HepG2 (cell line): ENCODE results near the gene TRPV2. TPM values are rescaled to one million over a fixed set of nuclear protein-coding genes. Genes with fewer than 3 reads are reported as not detected.

Source experiments
- CBX2 ChIP-seq, 2 experiments: fragments of 200-600 bp in 1 of 2; sonication (generic); formaldehyde crosslinking in 1 of 2; IDR thresholded peaks; 2 replicates each; pipeline versions ENCODE4 v1.7.0 to v1.8.1; 2018 to 2022; ENCODE audit warnings: low read depth in 2 of 2, low read length in 1 of 2, mild to moderate bottlenecking in 1 of 2, missing genetic modification reagents in 1 of 2
- GLI4 ChIP-seq: sonication (generic); formaldehyde crosslinking; IDR thresholded peaks from 2 replicates; pipeline ENCODE4 v1.5.1; 2020; ENCODE audit warnings: missing genetic modification reagents, mild to moderate bottlenecking, moderate library complexity, borderline replicate concordance
- HDAC6 ChIP-seq: fragments of 200-600 bp; sonication (generic); IDR thresholded peaks from 2 replicates; pipeline ENCODE4 v1.7.0; 2017; ENCODE audit warnings: mild to moderate bottlenecking, antibody characterized with exemption, low read length, low read depth
- TEF ChIP-seq: sonication (generic); formaldehyde crosslinking; IDR thresholded peaks from 2 replicates; pipeline ENCODE4 v1.5.0; 2020; ENCODE audit warnings: missing genetic modification reagents
- ZNF674 ChIP-seq: sonication (generic); formaldehyde crosslinking; IDR thresholded peaks from 2 replicates; pipeline ENCODE4 v1.5.0; 2020; ENCODE audit warnings: low read depth, mild to moderate bottlenecking, missing genetic modification reagents
- ZNF720 ChIP-seq: sonication (generic); formaldehyde crosslinking; IDR thresholded peaks from 2 replicates; pipeline ENCODE4 v1.4.0; 2020; ENCODE audit warnings: missing genetic modification reagents
- ZNF770 ChIP-seq: sonication (generic); formaldehyde crosslinking; IDR thresholded peaks from 2 replicates; pipeline ENCODE4 v1.5.0; 2020; ENCODE audit warnings: mild to moderate bottlenecking, missing genetic modification reagents
- ZSCAN25 ChIP-seq: sonication (generic); formaldehyde crosslinking; IDR thresholded peaks from 2 replicates; pipeline ENCODE4 v1.8.0; 2022; ENCODE audit warnings: mild to moderate bottlenecking, missing genetic modification reagents
- polyA plus RNA-seq, 8 experiments: library from polyadenylated mRNA; depleted of rRNA in 3 of 8; stranded (reverse) in 7 of 8; unstranded in 1 of 8; fragments of >200 nt; fragmentation: Illumina TruSeq in 4 of 8; extraction: Trizol in 4 of 8; gene quantifications; 2 replicates each; pipeline versions ENCODE4 v1.2.1 to v1.2.3, GENCODE V29; 2011 to 2016; ENCODE audit warnings: low read depth in 4 of 8, missing spikeins in 1 of 8, mixed read lengths in 1 of 8; ENCODE audit not compliant: insufficient read depth in 1 of 8
- total RNA-seq, 5 experiments: library from RNA; depleted of rRNA; stranded (reverse); fragments of >200 nt; fragmentation: Illumina TruSeq; extraction: Trizol; gene quantifications; 2 replicates each; pipeline ENCODE4 v1.2.3, GENCODE V29; 2016; ENCODE audit warnings: low read depth in 1 of 5
- TF ChIP-seq, protein P1 (sequence below): sonication (generic); formaldehyde crosslinking; IDR thresholded peaks from 2 replicates; pipeline ENCODE4 v1.9.0; 2021; ENCODE audit warnings: missing genetic modification reagents, borderline replicate concordance

TRPV2 gene
- total and polyA plus RNA-seq, 2 of the 13 experiments (the other 11 are each of a cell fraction or from before 2014, with no cell fraction given): 13.6 to 21.3 TPM

GRCh38 chr17:16425698-16426659 lies 10.6 kb downstream of the TRPV2 start (continued):
- TF ChIP-seq CBX2 (IDR thresholded peaks at IDR 0.05; ENCODE audit: low read depth, low read length) (no peak), CBX2 (CRISPR knock-in tag; IDR thresholded peaks at IDR 0.05; ENCODE audit: low read depth) (no peak), ZSCAN25 (CRISPR knock-in tag) (peak; percentile 100), ZNF720 (no peak), ZNF674 (CRISPR knock-in tag) (no peak), HDAC6 (no peak), ZNF770 (CRISPR knock-in tag) (no peak), TEF (no peak), GLI4 (CRISPR knock-in tag) (no peak)
- TF ChIP-seq, protein P1, sequence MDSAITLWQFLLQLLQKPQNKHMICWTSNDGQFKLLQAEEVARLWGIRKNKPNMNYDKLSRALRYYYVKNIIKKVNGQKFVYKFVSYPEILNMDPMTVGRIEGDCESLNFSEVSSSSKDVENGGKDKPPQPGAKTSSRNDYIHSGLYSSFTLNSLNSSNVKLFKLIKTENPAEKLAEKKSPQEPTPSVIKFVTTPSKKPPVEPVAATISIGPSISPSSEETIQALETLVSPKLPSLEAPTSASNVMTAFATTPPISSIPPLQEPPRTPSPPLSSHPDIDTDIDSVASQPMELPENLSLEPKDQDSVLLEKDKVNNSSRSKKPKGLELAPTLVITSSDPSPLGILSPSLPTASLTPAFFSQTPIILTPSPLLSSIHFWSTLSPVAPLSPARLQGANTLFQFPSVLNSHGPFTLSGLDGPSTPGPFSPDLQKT (CRISPR knock-in tag): no peak
